Breast epithelium (tissue), 4 donors: Measurements from ENCODE around the gene ZFYVE16. TPM values are rescaled to one million over a fixed set of nuclear protein-coding genes. Genes with fewer than 3 reads are reported as not detected.

Source experiments
- DNase-seq, 2 donors: peaks; one replicate each; pipeline ENCODE4 v3.0.0-alpha.2; 2019; ENCODE audit warnings: low spot score in 2 of 2
- H3K27ac ChIP-seq, 2 donors: fragments of 200-600 bp; sonication (generic) in 1 of 2; one replicate each; pipeline ENCODE4 v1.5.1; 2016 to 2019; ENCODE audit warnings: mild to moderate bottlenecking in 1 of 2
- H3K27me3 ChIP-seq, 2 donors: fragments of 200-600 bp; sonication (generic) in 1 of 2; one replicate each; pipeline versions ENCODE4 v1.5.1 to v1.6.0; 2017 to 2019; ENCODE audit warnings: control low read depth in 1 of 2, mild to moderate bottlenecking in 1 of 2
- H3K36me3 ChIP-seq: fragments of 200-600 bp; one replicate; pipeline ENCODE4 v1.5.1; 2019
- H3K4me1 ChIP-seq, 2 donors: fragments of 200-600 bp; sonication (generic); one replicate each; pipeline ENCODE4 v1.5.1; 2016 to 2019; ENCODE audit warnings: control low read depth in 1 of 2
- H3K4me3 ChIP-seq, 3 donors: fragments of 200-600 bp; sonication (generic); 1 replicate in 2 of 3; 2 replicates in 1 of 3; pipeline ENCODE4 v1.5.1; 2016 to 2019; ENCODE audit warnings: mild to moderate bottlenecking in 3 of 3, moderate library complexity in 2 of 3
- H3K9me3 ChIP-seq, 2 donors: fragments of 200-600 bp; sonication (generic) in 1 of 2; one replicate each; pipeline ENCODE4 v1.5.1; 2016 to 2019; ENCODE audit warnings: control low read depth in 1 of 2
- POLR2A ChIP-seq: fragments of 450-650 bp; IDR thresholded peaks from one replicate; pipeline ENCODE4 v1.6.1; 2016; ENCODE audit warnings: antibody characterized with exemption, mild to moderate bottlenecking, moderate library complexity
- POLR2AphosphoS5 ChIP-seq, 3 donors: sonication (generic); formaldehyde crosslinking; IDR thresholded peaks; one replicate each; pipeline ENCODE4 v1.6.1; 2017; ENCODE audit warnings: antibody characterized with exemption in 3 of 3
- intact Hi-C: fragments of 100-400 bp; cut with DNase I; formaldehyde crosslinking; loops from one replicate; pipeline ENCODE4 v1.15.1; 2023; ENCODE audit warnings: low total_unique reads
- total RNA-seq, 3 donors: library from RNA; depleted of rRNA; stranded (reverse); fragments of >200 nt; gene quantifications; one replicate each; pipeline ENCODE4 v1.1.0, GENCODE V29; 2016
- TF ChIP-seq, protein P1 (sequence below), 3 donors: fragments of 450-650 bp; IDR thresholded peaks; one replicate each; pipeline ENCODE4 v1.5.1; 2016 to 2017; ENCODE audit warnings: antibody characterized with exemption in 3 of 3, mild to moderate bottlenecking in 3 of 3, moderate library complexity in 3 of 3

Gene ZFYVE16
- total RNA-seq, 3 donors from 2014 or later = 28.0 to 61.9 (median 50.5) TPM

DNA sequence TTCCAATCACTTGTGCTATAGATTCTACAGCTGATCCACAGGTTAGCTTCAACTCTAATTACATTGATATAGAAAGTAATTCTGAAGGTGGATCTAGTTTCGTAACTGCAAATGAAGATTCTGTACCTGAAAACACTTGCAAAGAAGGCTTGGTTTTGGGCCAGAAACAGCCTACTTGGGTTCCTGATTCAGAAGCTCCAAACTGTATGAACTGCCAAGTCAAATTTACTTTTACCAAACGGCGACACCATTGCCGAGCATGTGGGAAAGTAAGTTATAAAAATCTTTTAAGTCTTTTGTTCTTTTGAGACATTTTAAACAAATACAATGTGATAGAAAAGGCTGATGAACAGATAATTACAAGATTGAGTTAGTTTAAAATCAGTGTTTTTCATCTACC, 30.9 kb downstream of the ZFYVE16 start:
- Histone ChIP-seq H3K36me3 (no peaks in the 10 kb centered on the region), H3K27ac (no peak overlapping the region), H3K4me1 (no peaks in the 10 kb centered on the region), H3K9me3 (no peaks in the 10 kb centered on the region), H3K27me3 (no peaks in the 10 kb centered on the region), H3K4me3 (no peak overlapping the region)
- TF ChIP-seq, protein P1, sequence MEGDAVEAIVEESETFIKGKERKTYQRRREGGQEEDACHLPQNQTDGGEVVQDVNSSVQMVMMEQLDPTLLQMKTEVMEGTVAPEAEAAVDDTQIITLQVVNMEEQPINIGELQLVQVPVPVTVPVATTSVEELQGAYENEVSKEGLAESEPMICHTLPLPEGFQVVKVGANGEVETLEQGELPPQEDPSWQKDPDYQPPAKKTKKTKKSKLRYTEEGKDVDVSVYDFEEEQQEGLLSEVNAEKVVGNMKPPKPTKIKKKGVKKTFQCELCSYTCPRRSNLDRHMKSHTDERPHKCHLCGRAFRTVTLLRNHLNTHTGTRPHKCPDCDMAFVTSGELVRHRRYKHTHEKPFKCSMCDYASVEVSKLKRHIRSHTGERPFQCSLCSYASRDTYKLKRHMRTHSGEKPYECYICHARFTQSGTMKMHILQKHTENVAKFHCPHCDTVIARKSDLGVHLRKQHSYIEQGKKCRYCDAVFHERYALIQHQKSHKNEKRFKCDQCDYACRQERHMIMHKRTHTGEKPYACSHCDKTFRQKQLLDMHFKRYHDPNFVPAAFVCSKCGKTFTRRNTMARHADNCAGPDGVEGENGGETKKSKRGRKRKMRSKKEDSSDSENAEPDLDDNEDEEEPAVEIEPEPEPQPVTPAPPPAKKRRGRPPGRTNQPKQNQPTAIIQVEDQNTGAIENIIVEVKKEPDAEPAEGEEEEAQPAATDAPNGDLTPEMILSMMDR (IDR thresholded peaks at IDR 0.05) = no peak
- TF ChIP-seq POLR2AphosphoS5 (IDR thresholded peaks at IDR 0.05) (no peak), POLR2A (no peak)
- intact Hi-C loops = no loop called here
- no peak for DNase-seq

DNA sequence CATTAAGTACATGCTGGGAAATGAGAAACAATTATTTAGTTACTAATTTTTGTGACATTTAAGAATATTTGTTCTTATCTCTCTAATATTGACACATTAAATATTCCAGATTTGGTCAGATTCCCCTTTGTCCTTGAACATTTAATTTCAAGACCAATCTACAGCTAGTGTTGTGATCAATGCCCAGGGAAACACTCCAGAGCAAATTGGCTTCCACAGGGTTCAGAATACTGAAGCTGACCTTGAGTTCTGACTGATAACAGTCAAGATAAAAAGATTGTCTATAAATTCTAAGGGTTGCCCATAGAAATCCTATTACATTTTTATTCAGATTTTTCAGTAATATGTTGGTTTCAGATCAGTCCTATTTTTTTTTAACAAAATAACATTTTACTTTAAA, 31.3 kb downstream of the ZFYVE16 start:
- TF ChIP-seq, protein P1 (IDR thresholded peaks at IDR 0.05) = no peak
- TF ChIP-seq POLR2AphosphoS5 (IDR thresholded peaks at IDR 0.05) = no peak
- TF ChIP-seq POLR2A = no peak
- Histone ChIP-seq H3K36me3 (no peaks in the 10 kb centered on the region), H3K4me1 (no peaks in the 10 kb centered on the region), H3K27me3 (no peaks in the 10 kb centered on the region), H3K27ac (no peak overlapping the region), H3K4me3 (no peak overlapping the region), H3K9me3 (no peaks in the 10 kb centered on the region)
- intact Hi-C loops = no loop called here
- no peak for DNase-seq

DNA sequence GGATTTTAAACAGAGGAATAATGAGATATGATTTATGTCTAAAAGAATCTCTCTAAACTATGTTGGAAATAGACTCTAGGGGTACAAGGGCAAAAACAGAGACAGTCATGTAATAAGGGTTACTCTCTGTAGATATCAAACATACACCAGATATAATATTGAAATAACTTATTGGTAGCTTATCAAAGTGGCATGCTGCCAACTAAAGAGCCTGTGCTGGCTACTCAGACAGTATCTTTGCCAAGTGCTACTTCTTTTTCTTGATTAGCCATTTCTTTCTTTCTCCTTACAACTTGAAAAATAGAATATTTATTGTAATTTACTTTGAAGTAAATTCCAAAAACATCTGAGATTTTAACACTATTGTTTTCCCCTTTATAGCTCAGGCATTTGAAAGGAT, 34.9 kb downstream of the ZFYVE16 start:
- Histone ChIP-seq H3K4me1 (no peaks in the 10 kb centered on the region), H3K27me3 (no peaks in the 10 kb centered on the region), H3K27ac (no peak overlapping the region), H3K36me3 (no peaks in the 10 kb centered on the region), H3K9me3 (no peaks in the 10 kb centered on the region), H3K4me3 (no peak overlapping the region)
- no peak for DNase-seq
- intact Hi-C loops = no loop called here
- no peak for TF ChIP-seq POLR2A
- TF ChIP-seq, protein P1 (IDR thresholded peaks at IDR 0.05) = no peak
- TF ChIP-seq POLR2AphosphoS5 (IDR thresholded peaks at IDR 0.05) = no peak

DNA sequence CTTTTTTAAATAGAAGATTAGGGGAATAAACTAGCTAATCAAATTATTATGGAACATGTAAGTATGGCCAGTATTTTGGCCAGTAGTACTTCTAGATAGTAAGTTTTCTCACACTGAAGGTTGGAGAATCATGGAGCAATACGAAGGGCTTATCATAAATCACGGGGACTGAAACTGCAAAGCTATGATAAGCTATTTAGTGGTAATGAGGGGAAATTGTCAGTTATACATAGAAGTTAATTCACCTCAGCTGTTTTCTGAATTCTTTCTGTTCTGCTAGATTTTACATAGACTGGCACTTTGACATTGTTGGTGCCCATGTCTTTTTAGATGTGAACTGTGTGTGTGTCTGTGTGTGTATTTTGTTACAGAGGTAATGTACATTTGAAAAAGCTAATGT, 45.5 kb downstream of the ZFYVE16 start:
- no peaks in the 10 kb centered on the region for H3K4me1 ChIP-seq
- TF ChIP-seq POLR2A (no peak), POLR2AphosphoS5 (IDR thresholded peaks at IDR 0.05) (no peak)
- TF ChIP-seq, protein P1 (IDR thresholded peaks at IDR 0.05) = no peak
- no peak overlapping the region for H3K27ac ChIP-seq
- no peak for DNase-seq
- H3K36me3 ChIP-seq = no peaks in the 10 kb centered on the region
- H3K27me3 ChIP-seq = no peaks in the 10 kb centered on the region
- no peak overlapping the region for H3K4me3 ChIP-seq
- intact Hi-C loops = no loop called here
- no peaks in the 10 kb centered on the region for H3K9me3 ChIP-seq

DNA sequence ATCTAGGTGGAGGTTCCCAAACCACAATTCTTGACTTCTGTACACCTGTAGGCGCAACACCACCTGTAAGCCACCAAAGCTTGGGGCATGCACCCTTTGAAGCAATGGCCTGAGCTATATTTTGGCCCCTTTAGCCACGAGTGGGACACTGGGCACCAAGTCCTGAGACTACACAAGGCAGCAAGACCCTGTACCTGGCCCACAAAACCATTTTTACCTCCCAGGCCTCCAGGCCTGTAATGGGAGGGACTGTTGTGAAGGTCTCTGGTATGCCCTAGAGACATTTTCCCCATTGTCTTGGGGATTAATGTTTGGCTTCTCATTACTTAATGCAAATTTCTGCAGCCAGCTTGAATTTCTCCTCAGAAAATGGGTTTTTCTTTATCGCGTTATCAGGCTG, 55.4 kb downstream of the ZFYVE16 start:
- intact Hi-C loops = no loop called here
- no peak for DNase-seq
- Histone ChIP-seq H3K27ac (no peak overlapping the region), H3K4me1 (peaks cover 0 to 6% of the 10 kb centered on the region in 2 donors), H3K4me3 (no peak overlapping the region), H3K27me3 (no peaks in the 10 kb centered on the region), H3K9me3 (peaks cover 12 to 25% of the 10 kb centered on the region in 2 donors), H3K36me3 (no peaks in the 10 kb centered on the region)
- TF ChIP-seq, protein P1 (IDR thresholded peaks at IDR 0.05) = no peak
- TF ChIP-seq POLR2AphosphoS5 (IDR thresholded peaks at IDR 0.05) (no peak), POLR2A (no peak)
